ENCODE results near the gene LMLN. TPM values are rescaled to one million over a fixed set of nuclear protein-coding genes. Genes with fewer than 3 reads are reported as not detected.

LMLN gene
- polyA plus RNA-seq, 3 donors = 0.41 to 1.3 (median 1.00) TPM

- H3K79me2 ChIP-seq (ENCODE audit: insufficient read depth, low read length) = no peaks in the 10 kb centered on the region
- Mint-ChIP-seq H3K4me1 (peaks cover 22% of the 10 kb centered on the region), H3K36me3 (no peaks in the 10 kb centered on the region), H3K9me3 (peaks cover 0 to 3% (median 0%) of the 10 kb centered on the region in 7 donors), H3K27ac (peak overlapping the region in 1 of 7 donors; percentile 75), H3K27me3 (ENCODE audit: low read depth in 3 of 3) (peaks cover 0 to 6% (median 1%) of the 10 kb centered on the region in 3 donors), H3K4me3 (no peak overlapping the region)
- no peaks in the 10 kb centered on the region for H3K9me3 ChIP-seq (replicated peaks in 1 of 2; ENCODE audit: control insufficient read depth in 1 of 2, insufficient read depth in 1 of 2, low read length in 2 of 2)
- H3K4me2 ChIP-seq (replicated peaks; ENCODE audit: extremely low read depth, low read length, poor library complexity, severe bottlenecking) = no peak overlapping the region
- H4K20me1 ChIP-seq (ENCODE audit: insufficient read depth, low read length) = no peaks in the 10 kb centered on the region
- no peaks in the 10 kb centered on the region for H3K27me3 ChIP-seq (ENCODE audit: control insufficient read depth in 2 of 2, insufficient read depth in 2 of 2, low read length in 2 of 2)
- 98% methylated on average over 13 of the region's 13 CpGs for WGBS (ENCODE audit: insufficient coverage)
- H3K4me3 ChIP-seq (replicated peaks in 1 of 3; ENCODE audit: low read depth in 2 of 3, low read length in 3 of 3) = no peak overlapping the region
- peaks cover 10 to 14% of the 10 kb centered on the region in 2 donors for H3K4me1 ChIP-seq (ENCODE audit: control insufficient read depth in 1 of 2, insufficient read depth in 2 of 2, low read length in 2 of 2)
- H3K36me3 ChIP-seq (replicated peaks in 1 of 2; ENCODE audit: control insufficient read depth in 1 of 2, insufficient read depth in 2 of 2, low read length in 2 of 2) = no peaks in the 10 kb centered on the region
- H2AFZ ChIP-seq (ENCODE audit: insufficient read depth, low read depth, low read length, poor library complexity, severe bottlenecking) = no peak overlapping the region
- H3K27ac ChIP-seq (ENCODE audit: low read depth in 1 of 2, low read length in 2 of 2) = no peak overlapping the region
- intact Hi-C loops (cut with micrococcal nuclease) = no loop called here
- no peak for DNase-seq
- TF ChIP-seq CTCF (IDR thresholded peaks at IDR 0.05) = no peak
- no peak overlapping the region for H3K9ac ChIP-seq (ENCODE audit: insufficient read depth, low read length, poor library complexity, severe bottlenecking)
Measured at GRCh38 chr3:198027799-198028390, 67.9 kb downstream of the LMLN start.

- no peaks in the 10 kb centered on the region for H3K27me3 ChIP-seq (ENCODE audit: control insufficient read depth in 2 of 2, insufficient read depth in 2 of 2, low read length in 2 of 2)
- no peak overlapping the region for H3K4me3 ChIP-seq (replicated peaks in 1 of 3; ENCODE audit: low read depth in 2 of 3, low read length in 3 of 3)
- H4K20me1 ChIP-seq (ENCODE audit: insufficient read depth, low read length) = no peaks in the 10 kb centered on the region
- no peak for DNase-seq
- intact Hi-C loops (cut with micrococcal nuclease) = no loop called here
- H3K27ac ChIP-seq (ENCODE audit: low read depth in 1 of 2, low read length in 2 of 2) = no peak overlapping the region
- H3K4me2 ChIP-seq (replicated peaks; ENCODE audit: extremely low read depth, low read length, poor library complexity, severe bottlenecking) = no peak overlapping the region
- H3K9ac ChIP-seq (ENCODE audit: insufficient read depth, low read length, poor library complexity, severe bottlenecking) = no peak overlapping the region
- no peaks in the 10 kb centered on the region for H3K79me2 ChIP-seq (ENCODE audit: insufficient read depth, low read length)
- H3K27ac Mint-ChIP-seq = peak overlapping the region in 1 of 7 donors; percentile 57
- H3K4me1 ChIP-seq (ENCODE audit: control insufficient read depth in 1 of 2, insufficient read depth in 2 of 2, low read length in 2 of 2) = peaks cover 10 to 14% of the 10 kb centered on the region in 2 donors
- peaks cover 22% of the 10 kb centered on the region for H3K4me1 Mint-ChIP-seq
- no peak overlapping the region for H2AFZ ChIP-seq (ENCODE audit: insufficient read depth, low read depth, low read length, poor library complexity, severe bottlenecking)
- WGBS (ENCODE audit: insufficient coverage) = 100% methylated on average over 1 of the region's 6 CpGs
- H3K9me3 Mint-ChIP-seq = peaks cover 0 to 3% (median 0%) of the 10 kb centered on the region in 7 donors
- no peaks in the 10 kb centered on the region for H3K36me3 Mint-ChIP-seq
- H3K27me3 Mint-ChIP-seq (ENCODE audit: low read depth in 3 of 3) = peaks cover 0 to 7% (median 1%) of the 10 kb centered on the region in 3 donors
- H3K4me3 Mint-ChIP-seq = no peak overlapping the region
- no peaks in the 10 kb centered on the region for H3K9me3 ChIP-seq (replicated peaks in 1 of 2; ENCODE audit: control insufficient read depth in 1 of 2, insufficient read depth in 1 of 2, low read length in 2 of 2)
- H3K36me3 ChIP-seq (replicated peaks in 1 of 2; ENCODE audit: control insufficient read depth in 1 of 2, insufficient read depth in 2 of 2, low read length in 2 of 2) = no peaks in the 10 kb centered on the region
- TF ChIP-seq CTCF (IDR thresholded peaks at IDR 0.05) = no peak
Measured at GRCh38 chr3:198028718-198029117, 68.7 kb downstream of the LMLN start.
